ENCODE measurements around the gene PIGU.

DNA sequence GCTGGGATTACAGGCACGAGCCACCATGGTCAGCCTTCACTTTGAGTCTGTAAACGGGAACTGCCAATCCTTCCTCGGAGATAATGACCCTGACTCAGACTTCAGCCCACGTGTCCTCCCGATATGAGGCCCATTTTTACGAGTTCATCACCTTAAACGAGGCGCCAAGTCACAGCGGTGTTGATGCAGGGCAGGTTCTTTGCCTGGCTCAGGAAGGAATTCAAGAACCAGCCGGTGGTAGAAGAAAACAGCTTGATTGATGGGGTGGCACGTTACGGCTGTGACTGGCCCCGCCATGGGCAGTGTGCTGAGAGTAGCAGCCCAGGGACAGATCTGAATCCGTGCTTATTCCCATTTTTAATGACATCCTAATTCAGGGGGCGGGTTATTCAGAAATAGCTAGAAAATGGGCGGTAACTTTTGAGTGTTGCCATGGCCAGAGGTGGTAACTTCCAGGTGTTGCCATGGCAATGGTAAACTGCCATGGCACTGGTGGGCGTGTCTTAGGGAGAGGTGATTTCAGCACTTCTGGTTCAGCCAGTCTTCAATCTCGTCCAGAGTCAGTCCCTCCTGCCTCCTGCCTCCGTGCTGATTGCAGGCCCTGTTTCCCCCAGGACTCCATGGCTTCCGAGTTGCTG, 127.5 kb downstream of the PIGU start:
- TF ChIP-seq, protein P1, sequence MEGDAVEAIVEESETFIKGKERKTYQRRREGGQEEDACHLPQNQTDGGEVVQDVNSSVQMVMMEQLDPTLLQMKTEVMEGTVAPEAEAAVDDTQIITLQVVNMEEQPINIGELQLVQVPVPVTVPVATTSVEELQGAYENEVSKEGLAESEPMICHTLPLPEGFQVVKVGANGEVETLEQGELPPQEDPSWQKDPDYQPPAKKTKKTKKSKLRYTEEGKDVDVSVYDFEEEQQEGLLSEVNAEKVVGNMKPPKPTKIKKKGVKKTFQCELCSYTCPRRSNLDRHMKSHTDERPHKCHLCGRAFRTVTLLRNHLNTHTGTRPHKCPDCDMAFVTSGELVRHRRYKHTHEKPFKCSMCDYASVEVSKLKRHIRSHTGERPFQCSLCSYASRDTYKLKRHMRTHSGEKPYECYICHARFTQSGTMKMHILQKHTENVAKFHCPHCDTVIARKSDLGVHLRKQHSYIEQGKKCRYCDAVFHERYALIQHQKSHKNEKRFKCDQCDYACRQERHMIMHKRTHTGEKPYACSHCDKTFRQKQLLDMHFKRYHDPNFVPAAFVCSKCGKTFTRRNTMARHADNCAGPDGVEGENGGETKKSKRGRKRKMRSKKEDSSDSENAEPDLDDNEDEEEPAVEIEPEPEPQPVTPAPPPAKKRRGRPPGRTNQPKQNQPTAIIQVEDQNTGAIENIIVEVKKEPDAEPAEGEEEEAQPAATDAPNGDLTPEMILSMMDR (IDR thresholded peaks at IDR 0.05; ENCODE audit: low read depth, low read length, poor library complexity, severe bottlenecking), result no peak
- TF ChIP-seq EZH2phosphoT487 (IDR thresholded peaks at IDR 0.05; ENCODE audit: borderline replicate concordance, low read length), result no peak

Measured in DOHH2 (cell line).